HG02870 (cell line): ENCODE results near the gene FARP2.

Experiments used
- ATAC-seq: cut with Tn5 transposase; IDR thresholded peaks from one replicate; pipeline ENCODE4 v1.9.1; 2021; ENCODE audit warnings: mild to moderate bottlenecking, moderate library complexity; ENCODE audit not compliant: unreplicated experiment

Gene FARP2

GRCh38 chr2:241321886-241322285 is 34.2 kb upstream of the FARP2 start:
- ATAC-seq: no peak

GRCh38 chr2:241323778-241324177 is 32.3 kb upstream of the FARP2 start:
- no peak for ATAC-seq

- no peak for ATAC-seq
Measured at GRCh38 chr2:241324775-241325174, 31.3 kb upstream of the FARP2 start.

GRCh38 chr2:241325257-241325656 is 30.8 kb upstream of the FARP2 start:
- no peak for ATAC-seq

GRCh38 chr2:241329669-241330615 is 26.1 kb upstream of the FARP2 start:
- ATAC-seq: no peak

- no peak for ATAC-seq
Measured at GRCh38 chr2:241330616-241330981, 25.5 kb upstream of the FARP2 start.

- ATAC-seq: no peak
Measured at GRCh38 chr2:241334813-241335212, 21.3 kb upstream of the FARP2 start.

GRCh38 chr2:241339839-241340630 is 16.1 kb upstream of the FARP2 start:
- ATAC-seq: no peak

- ATAC-seq: no peak
Measured at GRCh38 chr2:241340631-241341163, 15.4 kb upstream of the FARP2 start.

GRCh38 chr2:241344925-241345651 is 11.0 kb upstream of the FARP2 start:
- no peak for ATAC-seq

GRCh38 chr2:241349941-241350340 is 6.1 kb upstream of the FARP2 start:
- ATAC-seq: no peak

- no peak for ATAC-seq
Measured at GRCh38 chr2:241350530-241350877, 5.6 kb upstream of the FARP2 start.

- ATAC-seq: no peak
Measured at GRCh38 chr2:241350878-241351639, 5.0 kb upstream of the FARP2 start.

- ATAC-seq: no peak
Measured at GRCh38 chr2:241351640-241352031, 4.4 kb upstream of the FARP2 start.

- ATAC-seq: no peak
Measured at GRCh38 chr2:241352227-241352626, 3.9 kb upstream of the FARP2 start.

GRCh38 chr2:241354668-241355658 is 1.1 kb upstream of the FARP2 start:
- no peak for ATAC-seq

GRCh38 chr2:241356871-241357260 is 781 bp downstream of the FARP2 start:
- ATAC-seq: no peak

- no peak for ATAC-seq
Measured at GRCh38 chr2:241357531-241357930, 1.4 kb downstream of the FARP2 start.

- ATAC-seq: no peak
Measured at GRCh38 chr2:241358470-241358869, 2.4 kb downstream of the FARP2 start.
